H9 (cell line): ENCODE data around the gene SLC30A3. TPM values are rescaled to one million over a fixed set of nuclear protein-coding genes. Genes with fewer than 3 reads are reported as not detected.

Source experiments
- DNase-seq: peaks from one replicate; pipeline ENCODE4 v3.0.0-alpha.2; 2017
- H2AFZ ChIP-seq: one replicate; pipeline ENCODE4 v1.6.1; 2013; ENCODE audit warnings: mild to moderate bottlenecking, low read length, control low read depth, moderate library complexity
- H2AK5ac ChIP-seq: 2 replicates; pipeline ENCODE4 v1.6.1; 2013; ENCODE audit warnings: low read length, control low read depth, mixed read lengths; ENCODE audit not compliant: insufficient read length
- H2BK120ac ChIP-seq: one replicate; pipeline ENCODE4 v1.6.1; 2013; ENCODE audit warnings: low read depth, mild to moderate bottlenecking, low read length, control low read depth, inconsistent platforms; ENCODE audit not compliant: poor library complexity, severe bottlenecking
- H2BK12ac ChIP-seq: 2 replicates; pipeline ENCODE4 v1.6.1; 2013; ENCODE audit warnings: low read length, control low read depth, mixed read lengths, low read depth; ENCODE audit not compliant: insufficient read length
- H2BK15ac ChIP-seq: 2 replicates; pipeline ENCODE4 v1.6.1; 2013; ENCODE audit warnings: low read depth, low read length, control low read depth
- H2BK20ac ChIP-seq: one replicate; pipeline ENCODE4 v1.6.1; 2013; ENCODE audit warnings: low read depth, mild to moderate bottlenecking, low read length, control low read depth, inconsistent platforms; ENCODE audit not compliant: poor library complexity, severe bottlenecking
- H2BK5ac ChIP-seq: 2 replicates; pipeline ENCODE4 v1.6.1; 2013; ENCODE audit warnings: low read length, control low read depth, mixed read lengths; ENCODE audit not compliant: insufficient read length
- H3K14ac ChIP-seq: 2 replicates; pipeline ENCODE4 v1.6.1; 2013; ENCODE audit warnings: low read length, control low read depth; ENCODE audit not compliant: insufficient read depth
- H3K18ac ChIP-seq: 2 replicates; pipeline ENCODE4 v1.6.1; 2013; ENCODE audit warnings: low read depth, mild to moderate bottlenecking, mixed read lengths, low read length, control low read depth; ENCODE audit not compliant: insufficient read length
- H3K23ac ChIP-seq: 2 replicates; pipeline ENCODE4 v1.6.1; 2013; ENCODE audit warnings: low read length, control low read depth, mixed read lengths, low read depth; ENCODE audit not compliant: insufficient read length
- H3K23me2 ChIP-seq: 2 replicates; pipeline ENCODE4 v1.6.1; 2013; ENCODE audit warnings: low read depth, mild to moderate bottlenecking, mixed read lengths, low read length, control low read depth; ENCODE audit not compliant: insufficient read length, poor library complexity, severe bottlenecking
- H3K27ac ChIP-seq: 2 replicates; pipeline ENCODE4 v1.5.1; 2013; ENCODE audit warnings: low read length, control low read depth, mixed read lengths, low read depth; ENCODE audit not compliant: insufficient read length
- H3K27me3 ChIP-seq: 2 replicates; pipeline ENCODE4 v1.6.1; 2013; ENCODE audit warnings: low read length, control low read depth, inconsistent platforms; ENCODE audit not compliant: insufficient read depth
- H3K4ac ChIP-seq: 2 replicates; pipeline ENCODE4 v1.6.1; 2013; ENCODE audit warnings: low read depth, mild to moderate bottlenecking, control low read depth, inconsistent platforms, low read length, moderate library complexity
- H3K4me1 ChIP-seq: 2 replicates; pipeline ENCODE4 v1.6.1; 2013; ENCODE audit warnings: low read length, control low read depth, inconsistent platforms; ENCODE audit not compliant: insufficient read depth
- H3K4me2 ChIP-seq: 2 replicates; pipeline ENCODE4 v1.6.1; 2013; ENCODE audit warnings: low read length, control low read depth, mixed read lengths; ENCODE audit not compliant: insufficient read length, insufficient read depth
- H3K56ac ChIP-seq: 2 replicates; pipeline ENCODE4 v1.6.1; 2013; ENCODE audit warnings: low read depth, mild to moderate bottlenecking, mixed read lengths, low read length, control low read depth; ENCODE audit not compliant: insufficient read length
- H3K79me1 ChIP-seq: 2 replicates; pipeline ENCODE4 v1.6.1; 2013; ENCODE audit warnings: low read depth, mild to moderate bottlenecking, moderate library complexity, low read length, control low read depth, inconsistent platforms; ENCODE audit not compliant: insufficient read depth, poor library complexity, severe bottlenecking
- H3K79me2 ChIP-seq: 2 replicates; pipeline ENCODE4 v1.6.1; 2013; ENCODE audit warnings: low read length, control low read depth, inconsistent platforms; ENCODE audit not compliant: insufficient read depth
- H3K9ac ChIP-seq: 2 replicates; pipeline ENCODE4 v1.6.1; 2013; ENCODE audit warnings: low read length, control low read depth, mixed read lengths; ENCODE audit not compliant: insufficient read length; ENCODE audit errors: extremely low read depth
- H3K9me3 ChIP-seq: one replicate; pipeline ENCODE4 v1.6.1; 2013; ENCODE audit warnings: low read depth, low read length, inconsistent platforms; ENCODE audit not compliant: control insufficient read depth
- H3T11ph ChIP-seq: one replicate; pipeline ENCODE4 v1.6.1; 2013; ENCODE audit warnings: mild to moderate bottlenecking, low read length, control low read depth, inconsistent platforms
- H4K20me1 ChIP-seq: one replicate; pipeline ENCODE4 v1.6.1; 2013; ENCODE audit not compliant: control insufficient read depth, insufficient read length, insufficient read depth
- H4K5ac ChIP-seq: 2 replicates; pipeline ENCODE4 v1.6.1; 2013; ENCODE audit warnings: low read depth, mild to moderate bottlenecking, mixed read lengths, low read length, control low read depth; ENCODE audit not compliant: insufficient read length
- H4K8ac ChIP-seq: replicated peaks from 2 replicates; pipeline ENCODE4 v1.6.1; 2013; ENCODE audit warnings: low read length, control low read depth, mixed read lengths, low read depth; ENCODE audit not compliant: insufficient read length
- H4K91ac ChIP-seq: 2 replicates; pipeline ENCODE4 v1.6.1; 2013; ENCODE audit warnings: low read depth, mild to moderate bottlenecking, moderate library complexity, mixed read lengths, low read length, control low read depth; ENCODE audit not compliant: insufficient read length
- H3K27ac Mint-ChIP-seq, 3 experiments: 2 replicates in 2 of 3; 3 replicates in 1 of 3; pipeline ENCODE4 v1.8.0; 2020 to 2021; ENCODE audit warnings: mixed read lengths in 3 of 3, mild to moderate bottlenecking in 1 of 3, moderate library complexity in 1 of 3
- H3K27me3 Mint-ChIP-seq: 2 replicates; pipeline ENCODE4 v1.8.0; 2021; ENCODE audit warnings: low read depth, mild to moderate bottlenecking, moderate library complexity, mixed read lengths
- H3K36me3 Mint-ChIP-seq, 3 experiments: 2 replicates in 2 of 3; 3 replicates in 1 of 3; pipeline ENCODE4 v1.8.0; 2020 to 2021; ENCODE audit warnings: low read depth in 3 of 3, mixed read lengths in 3 of 3; ENCODE audit not compliant: insufficient read depth in 1 of 3
- H3K4me1 Mint-ChIP-seq, 2 experiments: 2 replicates each; pipeline ENCODE4 v1.8.0; 2020; ENCODE audit warnings: mixed read lengths in 2 of 2
- H3K4me3 Mint-ChIP-seq, 2 experiments: 2 replicates in 1 of 2; 3 replicates in 1 of 2; pipeline ENCODE4 v1.8.0; 2020 to 2021; ENCODE audit warnings: mild to moderate bottlenecking in 2 of 2, mixed read lengths in 2 of 2, moderate library complexity in 1 of 2
- H3K9me3 Mint-ChIP-seq, 2 experiments: 2 replicates in 1 of 2; 3 replicates in 1 of 2; pipeline ENCODE4 v1.8.0; 2020; ENCODE audit warnings: mild to moderate bottlenecking in 2 of 2, mixed read lengths in 2 of 2, moderate library complexity in 1 of 2
- WGBS: extraction: QIAGEN DNeasy Blood & Tissue Kit; methylation state at CpG from one replicate; pipeline ENCODE4 v1.1.7; 2013; ENCODE audit warnings: missing lambda C conversion rate, low lambda C conversion rate, mixed read lengths; ENCODE audit not compliant: insufficient read length; ENCODE audit errors: extremely low coverage; 5-methylcytosine and 5-hydroxymethylcytosine counted together
- total RNA-seq: library from RNA; stranded (reverse); gene quantifications from 2 replicates; pipeline ENCODE4 v1.2.1, GENCODE V29; 2021
- TF ChIP-seq, protein P1 (sequence below): fragments of 200-600 bp; sonication (generic); conservative IDR thresholded peaks from 3 replicates; pipeline ENCODE4 v1.8.0; 2021; ENCODE audit warnings: antibody characterized with exemption, mild to moderate bottlenecking

The SLC30A3 gene
- total RNA-seq, 1 experiment from 2014 or later: 2.5 TPM

DNA sequence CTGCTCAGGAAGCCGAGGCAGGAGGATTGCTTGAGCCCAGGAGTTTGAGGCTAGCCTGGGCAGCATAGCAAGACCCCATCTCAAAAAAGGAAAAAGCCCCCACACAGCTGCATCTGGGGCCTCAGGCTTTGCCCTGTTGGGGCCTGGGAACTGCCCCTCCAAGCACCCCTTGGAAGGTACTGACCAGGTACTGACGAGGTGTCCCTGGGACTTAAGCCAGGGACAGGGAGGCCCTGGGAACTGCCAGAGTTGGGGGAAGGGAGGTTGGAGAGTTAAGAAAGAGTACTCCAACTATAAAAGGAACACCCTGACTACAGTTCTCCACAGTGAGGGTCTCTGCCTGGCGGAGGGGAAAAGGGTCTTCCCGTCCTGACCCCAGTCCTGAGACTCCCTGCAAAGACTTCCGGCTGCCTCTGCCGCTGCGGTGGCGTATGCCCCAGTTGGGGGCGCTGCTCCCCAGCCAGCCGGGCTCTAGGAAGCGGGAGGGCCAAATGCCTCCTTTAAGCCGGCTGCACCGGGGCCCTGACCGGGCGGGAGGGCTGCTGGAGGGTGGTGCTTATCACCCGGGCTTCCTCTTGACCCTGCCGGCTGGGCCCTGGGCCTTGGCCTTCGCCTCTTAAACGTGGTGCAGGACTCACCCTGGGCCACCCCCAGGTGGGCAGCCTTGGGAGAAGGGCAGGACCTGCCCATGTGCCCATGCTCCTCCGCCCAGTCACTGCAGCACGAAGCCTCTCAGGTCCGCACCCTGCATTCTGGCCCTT lies 12.8 kb downstream of the SLC30A3 start:
- no peaks in the 10 kb centered on the region for H3K79me1 ChIP-seq
- H2BK12ac ChIP-seq: no peak overlapping the region
- WGBS: no CpG with 5 or more reads among the region's 22 CpGs
- H2BK120ac ChIP-seq: no peak overlapping the region
- no peak overlapping the region for H3K14ac ChIP-seq
- H4K8ac ChIP-seq: no peak overlapping the region
- H3K27ac Mint-ChIP-seq: peak overlapping the region in 1 of 3 experiments; percentile 44; a peak in 2 of 7 replicates
- no peaks in the 10 kb centered on the region for H3K79me2 ChIP-seq
- peak; percentile 87 for DNase-seq
- no peak overlapping the region for H2BK15ac ChIP-seq
- no peak overlapping the region for H3T11ph ChIP-seq
- H2BK5ac ChIP-seq: no peak overlapping the region
- peaks cover 36% of the 10 kb centered on the region for H3K27me3 Mint-ChIP-seq
- no peak overlapping the region for H3K56ac ChIP-seq
- no peak overlapping the region for H3K27ac ChIP-seq
- no peaks in the 10 kb centered on the region for H4K20me1 ChIP-seq
- H3K4me1 Mint-ChIP-seq: peaks cover 13 to 18% of the 10 kb centered on the region in 2 experiments
- H2AFZ ChIP-seq: peak overlapping the region; percentile 70
- H3K23me2 ChIP-seq: no peaks in the 10 kb centered on the region
- no peak overlapping the region for H2BK20ac ChIP-seq
- H3K9me3 ChIP-seq: no peaks in the 10 kb centered on the region
- H3K4ac ChIP-seq: no peak overlapping the region
- no peaks in the 10 kb centered on the region for H3K9me3 Mint-ChIP-seq
- peak overlapping the region; percentile 56 for H3K18ac ChIP-seq
- peaks cover 0 to 2% (median 0%) of the 10 kb centered on the region in 3 experiments; a peak in 1 of 7 replicates for H3K36me3 Mint-ChIP-seq
- H3K4me3 Mint-ChIP-seq: peak overlapping the region; percentile 34 to 73
- no peaks in the 10 kb centered on the region for H3K4me1 ChIP-seq
- H3K9ac ChIP-seq: no peak overlapping the region
- H4K91ac ChIP-seq: no peak overlapping the region
- no peak overlapping the region for H3K23ac ChIP-seq
- TF ChIP-seq, protein P1, sequence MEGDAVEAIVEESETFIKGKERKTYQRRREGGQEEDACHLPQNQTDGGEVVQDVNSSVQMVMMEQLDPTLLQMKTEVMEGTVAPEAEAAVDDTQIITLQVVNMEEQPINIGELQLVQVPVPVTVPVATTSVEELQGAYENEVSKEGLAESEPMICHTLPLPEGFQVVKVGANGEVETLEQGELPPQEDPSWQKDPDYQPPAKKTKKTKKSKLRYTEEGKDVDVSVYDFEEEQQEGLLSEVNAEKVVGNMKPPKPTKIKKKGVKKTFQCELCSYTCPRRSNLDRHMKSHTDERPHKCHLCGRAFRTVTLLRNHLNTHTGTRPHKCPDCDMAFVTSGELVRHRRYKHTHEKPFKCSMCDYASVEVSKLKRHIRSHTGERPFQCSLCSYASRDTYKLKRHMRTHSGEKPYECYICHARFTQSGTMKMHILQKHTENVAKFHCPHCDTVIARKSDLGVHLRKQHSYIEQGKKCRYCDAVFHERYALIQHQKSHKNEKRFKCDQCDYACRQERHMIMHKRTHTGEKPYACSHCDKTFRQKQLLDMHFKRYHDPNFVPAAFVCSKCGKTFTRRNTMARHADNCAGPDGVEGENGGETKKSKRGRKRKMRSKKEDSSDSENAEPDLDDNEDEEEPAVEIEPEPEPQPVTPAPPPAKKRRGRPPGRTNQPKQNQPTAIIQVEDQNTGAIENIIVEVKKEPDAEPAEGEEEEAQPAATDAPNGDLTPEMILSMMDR: peak; percentile 97
- H3K27me3 ChIP-seq: no peaks in the 10 kb centered on the region
- H2AK5ac ChIP-seq: no peak overlapping the region
- no peak overlapping the region for H4K5ac ChIP-seq
- peak overlapping the region; percentile 32 for H3K4me2 ChIP-seq
